AG09309 (cell line): ENCODE data around the gene ARMC6.

ENCODE experiments used
- DNase-seq: peaks from one replicate; pipeline ENCODE4 v3.0.0-alpha.2; 2010; ENCODE audit warnings: low read depth
- H3K4me3 ChIP-seq: 2 replicates; pipeline ENCODE4 v1.5.1; 2011; ENCODE audit warnings: mild to moderate bottlenecking, low read depth, low read length, moderate library complexity; ENCODE audit not compliant: control insufficient read depth
- TF ChIP-seq, protein P1 (sequence below): IDR thresholded peaks from 2 replicates; pipeline ENCODE4 v1.5.1; 2011; ENCODE audit warnings: mild to moderate bottlenecking, low read depth, low read length, inconsistent platforms; ENCODE audit not compliant: insufficient read depth, control insufficient read depth; ENCODE audit errors: missing control alignments

The ARMC6 gene

DNA sequence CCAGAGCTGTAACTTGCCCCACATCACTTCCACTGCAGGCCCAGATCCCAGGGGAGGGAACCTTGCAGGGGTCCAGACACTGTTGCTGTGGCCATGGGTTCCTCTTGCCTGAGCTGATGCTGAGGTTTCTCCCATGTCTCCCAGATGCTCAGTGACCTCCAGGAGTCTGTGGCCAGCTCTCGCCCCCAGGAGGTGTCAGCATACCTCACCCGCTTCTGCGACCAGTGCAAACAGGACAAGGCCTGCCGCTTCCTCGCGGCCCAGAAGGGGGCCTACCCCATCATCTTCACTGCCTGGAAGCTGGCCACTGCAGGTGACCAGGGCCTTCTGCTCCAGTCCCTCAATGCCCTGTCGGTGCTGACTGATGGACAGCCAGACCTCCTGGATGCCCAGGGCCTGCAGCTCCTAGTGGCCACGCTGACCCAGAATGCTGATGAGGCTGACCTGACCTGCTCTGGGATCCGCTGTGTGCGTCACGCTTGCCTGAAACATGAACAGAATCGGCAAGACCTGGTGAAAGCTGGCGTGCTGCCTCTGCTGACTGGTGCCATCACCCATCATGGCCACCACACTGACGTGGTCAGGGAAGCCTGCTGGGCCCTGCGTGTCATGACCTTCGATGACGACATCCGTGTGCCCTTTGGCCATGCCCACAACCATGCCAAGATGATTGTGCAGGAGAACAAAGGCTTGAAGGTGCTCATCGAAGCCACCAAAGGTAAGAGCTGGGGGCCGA is 18.2 kb downstream of the ARMC6 start:
- DNase-seq: no peak
- no peak overlapping the region for H3K4me3 ChIP-seq
- TF ChIP-seq, protein P1, sequence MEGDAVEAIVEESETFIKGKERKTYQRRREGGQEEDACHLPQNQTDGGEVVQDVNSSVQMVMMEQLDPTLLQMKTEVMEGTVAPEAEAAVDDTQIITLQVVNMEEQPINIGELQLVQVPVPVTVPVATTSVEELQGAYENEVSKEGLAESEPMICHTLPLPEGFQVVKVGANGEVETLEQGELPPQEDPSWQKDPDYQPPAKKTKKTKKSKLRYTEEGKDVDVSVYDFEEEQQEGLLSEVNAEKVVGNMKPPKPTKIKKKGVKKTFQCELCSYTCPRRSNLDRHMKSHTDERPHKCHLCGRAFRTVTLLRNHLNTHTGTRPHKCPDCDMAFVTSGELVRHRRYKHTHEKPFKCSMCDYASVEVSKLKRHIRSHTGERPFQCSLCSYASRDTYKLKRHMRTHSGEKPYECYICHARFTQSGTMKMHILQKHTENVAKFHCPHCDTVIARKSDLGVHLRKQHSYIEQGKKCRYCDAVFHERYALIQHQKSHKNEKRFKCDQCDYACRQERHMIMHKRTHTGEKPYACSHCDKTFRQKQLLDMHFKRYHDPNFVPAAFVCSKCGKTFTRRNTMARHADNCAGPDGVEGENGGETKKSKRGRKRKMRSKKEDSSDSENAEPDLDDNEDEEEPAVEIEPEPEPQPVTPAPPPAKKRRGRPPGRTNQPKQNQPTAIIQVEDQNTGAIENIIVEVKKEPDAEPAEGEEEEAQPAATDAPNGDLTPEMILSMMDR: no peak

DNA sequence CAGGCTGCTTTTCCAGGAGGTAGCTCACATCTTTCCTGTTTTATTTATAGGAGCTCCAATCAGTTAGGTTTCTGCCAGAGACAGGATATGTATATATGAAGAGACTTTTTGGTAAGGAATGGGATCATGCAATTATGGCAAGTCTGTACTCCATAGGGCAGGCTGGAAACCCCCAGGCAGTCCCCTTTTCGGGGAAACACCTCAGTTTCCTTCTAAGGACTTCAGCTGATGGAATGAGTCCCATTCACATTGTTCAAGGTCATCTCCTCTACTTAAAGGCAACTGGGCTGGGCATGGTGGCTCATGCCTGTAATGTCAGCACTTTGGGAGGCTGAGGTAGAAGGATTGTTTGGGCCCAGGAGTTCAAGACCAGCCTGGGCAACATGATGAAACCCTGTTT is 19.5 kb downstream of the ARMC6 start:
- TF ChIP-seq, protein P1: no peak
- DNase-seq: no peak
- no peak overlapping the region for H3K4me3 ChIP-seq

DNA sequence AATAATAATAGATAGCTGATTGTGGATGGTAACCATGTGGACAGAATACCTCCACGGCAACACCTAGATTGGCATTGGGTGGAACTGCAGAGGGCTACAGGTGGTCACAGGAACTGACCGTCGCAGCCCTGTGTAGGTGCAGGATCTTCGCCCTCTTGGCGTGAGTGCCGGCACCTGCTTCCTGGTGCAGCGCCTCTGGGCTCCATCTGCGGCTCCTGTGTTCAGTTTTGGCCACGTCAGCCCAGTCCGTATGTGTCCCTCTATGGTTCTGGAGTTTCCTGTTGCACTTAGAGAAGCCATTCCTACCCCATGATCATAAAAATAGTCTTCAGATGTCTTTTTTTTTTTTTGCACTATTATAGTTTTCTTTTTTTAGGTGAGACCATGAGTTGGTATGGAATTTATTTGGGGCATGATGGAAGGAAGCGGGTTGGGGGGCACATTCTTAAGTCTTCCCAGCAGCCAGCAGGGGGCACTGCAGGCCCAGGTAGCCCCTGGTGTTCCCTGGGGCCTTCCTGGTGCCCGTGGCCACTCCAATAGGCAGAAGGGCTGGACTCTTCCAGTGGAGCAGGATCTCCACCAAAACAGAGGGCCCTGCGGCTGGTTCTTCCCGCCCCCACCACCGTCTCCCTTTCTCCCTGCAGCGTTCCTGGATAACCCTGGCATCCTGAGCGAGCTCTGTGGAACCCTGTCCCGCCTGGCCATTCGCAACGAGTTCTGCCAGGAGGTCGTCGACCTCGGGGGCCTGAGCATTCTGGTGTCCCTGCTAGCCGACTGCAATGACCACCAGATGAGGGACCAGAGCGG is 20.3 kb downstream of the ARMC6 start:
- TF ChIP-seq, protein P1: peak; percentile 72
- no peak for DNase-seq
- H3K4me3 ChIP-seq: no peak overlapping the region

DNA sequence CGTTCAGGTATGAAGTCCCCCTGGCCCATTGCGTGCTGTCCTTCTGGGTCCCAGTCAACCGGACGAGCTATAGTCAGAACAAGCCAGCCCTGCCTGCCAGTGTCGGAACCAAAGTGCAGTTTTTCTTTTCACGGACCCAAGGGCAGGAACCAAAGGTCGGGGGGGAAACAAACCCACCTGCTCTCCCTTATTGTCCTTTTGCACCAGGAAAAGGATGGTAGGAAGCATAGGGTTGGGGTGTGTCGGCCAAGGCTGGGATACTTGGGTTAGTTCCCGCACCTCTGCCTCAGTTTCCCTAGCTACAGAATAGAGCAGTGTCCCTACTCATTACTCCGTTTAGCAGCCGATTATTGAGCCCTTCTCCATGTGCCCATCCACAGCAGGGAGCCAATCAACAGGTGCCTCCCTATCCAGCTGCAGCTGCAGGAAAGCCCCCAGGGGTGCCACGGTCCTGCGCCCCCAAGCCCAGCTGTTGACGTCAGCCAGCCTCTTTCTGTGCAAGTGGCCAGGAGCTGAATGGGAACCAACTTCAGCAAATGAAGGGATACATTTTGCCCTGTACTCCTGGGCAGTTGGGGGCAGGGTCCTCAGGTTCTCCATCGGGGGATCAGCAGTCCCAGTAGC is 21.0 kb downstream of the ARMC6 start:
- H3K4me3 ChIP-seq: no peak overlapping the region
- TF ChIP-seq, protein P1: no peak
- no peak for DNase-seq

DNA sequence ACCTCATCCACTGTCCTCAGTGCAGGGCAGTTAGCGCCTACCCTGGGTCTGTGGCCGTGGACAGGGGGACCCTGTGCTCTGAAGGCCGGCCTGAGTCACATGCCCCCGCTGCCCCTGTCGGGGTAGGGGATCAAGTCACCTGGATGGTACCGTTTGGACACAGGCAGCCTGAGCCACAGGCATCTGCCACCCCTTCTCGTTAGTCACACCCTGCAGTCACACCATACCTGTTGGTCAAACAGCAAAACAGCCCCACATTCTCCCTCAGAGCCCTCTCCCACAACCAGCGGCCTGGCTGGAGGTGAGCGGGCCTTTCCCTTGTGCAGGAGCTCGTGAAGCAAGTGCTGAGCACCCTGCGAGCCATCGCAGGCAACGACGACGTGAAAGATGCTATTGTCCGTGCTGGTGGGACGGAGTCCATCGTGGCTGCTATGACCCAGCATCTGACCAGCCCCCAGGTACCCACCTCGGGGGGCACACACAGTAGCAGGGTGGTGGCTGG is 21.6 kb downstream of the ARMC6 start:
- no peak for DNase-seq
- no peak overlapping the region for H3K4me3 ChIP-seq

DNA sequence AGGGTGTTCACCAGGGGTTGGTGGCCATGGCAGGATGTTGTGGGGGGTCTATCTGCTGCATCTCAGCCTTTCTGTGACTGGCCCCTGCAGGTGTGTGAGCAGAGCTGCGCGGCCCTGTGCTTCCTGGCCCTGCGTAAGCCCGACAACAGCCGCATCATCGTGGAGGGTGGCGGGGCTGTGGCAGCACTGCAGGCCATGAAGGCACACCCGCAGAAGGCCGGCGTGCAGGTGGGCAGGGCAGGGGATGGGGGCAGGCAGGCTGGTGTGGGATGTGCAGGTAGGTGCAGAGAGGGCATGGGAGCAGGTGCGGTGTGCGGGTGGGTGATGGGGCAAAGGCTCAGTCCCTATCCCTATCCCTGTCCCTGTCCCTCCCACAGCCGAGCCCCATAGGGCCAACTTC is 22.3 kb downstream of the ARMC6 start:
- TF ChIP-seq, protein P1: no peak
- no peak for DNase-seq
- no peak overlapping the region for H3K4me3 ChIP-seq

More for the DNA sequence above, 21.6 kb downstream of the ARMC6 start:
- TF ChIP-seq, protein P1: no peak
